ENCODE measurements around the gene ASTN2.

Gene ASTN2

GRCh38 chr9:117368684-117369230 is 46.1 kb downstream of the ASTN2 start:
- no peak for DNase-seq (ENCODE audit: low read depth in 2 of 2)

GRCh38 chr9:117365438-117365837 is 49.4 kb downstream of the ASTN2 start:
- DNase-seq (ENCODE audit: low read depth in 2 of 2): no peak

- no peak for DNase-seq (ENCODE audit: low read depth in 2 of 2)
Observed at GRCh38 chr9:117363006-117363405, 51.9 kb downstream of the ASTN2 start.

- no peak for DNase-seq (ENCODE audit: low read depth in 2 of 2)
Observed at GRCh38 chr9:117359910-117360309, 54.9 kb downstream of the ASTN2 start.

GRCh38 chr9:117355542-117355941 is 59.3 kb downstream of the ASTN2 start:
- no peak for DNase-seq (ENCODE audit: low read depth in 2 of 2)

GRCh38 chr9:117354997-117355396 is 59.9 kb downstream of the ASTN2 start:
- no peak for DNase-seq (ENCODE audit: low read depth in 2 of 2)

- DNase-seq (ENCODE audit: low read depth in 2 of 2): no peak
Observed at GRCh38 chr9:117354244-117354847, 60.5 kb downstream of the ASTN2 start.

GRCh38 chr9:117344892-117345660 is 69.8 kb downstream of the ASTN2 start:
- DNase-seq (ENCODE audit: low read depth in 2 of 2): no peak

- no peak for DNase-seq (ENCODE audit: low read depth in 2 of 2)
Observed at GRCh38 chr9:117343427-117343826, 71.4 kb downstream of the ASTN2 start.

- DNase-seq (ENCODE audit: low read depth in 2 of 2): no peak
Observed at GRCh38 chr9:117341151-117341550, 73.7 kb downstream of the ASTN2 start.

GRCh38 chr9:117340422-117340821 is 74.4 kb downstream of the ASTN2 start:
- no peak for DNase-seq (ENCODE audit: low read depth in 2 of 2)

GRCh38 chr9:117335837-117336433 is 78.9 kb downstream of the ASTN2 start:
- DNase-seq (ENCODE audit: low read depth in 2 of 2): no peak

- no peak for DNase-seq (ENCODE audit: low read depth in 2 of 2)
Observed at GRCh38 chr9:117334101-117334500, 80.8 kb downstream of the ASTN2 start.

GRCh38 chr9:117325831-117326230 is 89.0 kb downstream of the ASTN2 start:
- DNase-seq (ENCODE audit: low read depth in 2 of 2): no peak

- no peak for DNase-seq (ENCODE audit: low read depth in 2 of 2)
Observed at GRCh38 chr9:117325110-117325731, 89.6 kb downstream of the ASTN2 start.

GRCh38 chr9:117323390-117323789 is 91.5 kb downstream of the ASTN2 start:
- DNase-seq (ENCODE audit: low read depth in 2 of 2): no peak

GRCh38 chr9:117317192-117317591 is 97.7 kb downstream of the ASTN2 start:
- DNase-seq (ENCODE audit: low read depth in 2 of 2): no peak

GRCh38 chr9:117315236-117315635 is 99.6 kb downstream of the ASTN2 start:
- DNase-seq (ENCODE audit: low read depth in 2 of 2): no peak

GRCh38 chr9:117313989-117314388 is 100.9 kb downstream of the ASTN2 start:
- DNase-seq (ENCODE audit: low read depth in 2 of 2): no peak

GRCh38 chr9:117307701-117308100 is 107.2 kb downstream of the ASTN2 start:
- DNase-seq (ENCODE audit: low read depth in 2 of 2): no peak

- no peak for DNase-seq (ENCODE audit: low read depth in 2 of 2)
Observed at GRCh38 chr9:117306032-117306431, 108.8 kb downstream of the ASTN2 start.

- DNase-seq (ENCODE audit: low read depth in 2 of 2): no peak
Observed at GRCh38 chr9:117305454-117305853, 109.4 kb downstream of the ASTN2 start.

Measured in stimulated activated CD4-positive, alpha-beta T cell treated with anti-CD3 and anti-CD28 coated beads, Interleukin-1b, Interleukin-23, amount 100 ng/mL, for 4 hours (primary cell).